HG03432 (cell line): ENCODE results near the gene DNA2.

Source experiments
- ATAC-seq: cut with Tn5 transposase; IDR thresholded peaks from one replicate; pipeline ENCODE4 v1.9.1; 2021; ENCODE audit warnings: mild to moderate bottlenecking, moderate library complexity; ENCODE audit not compliant: unreplicated experiment

DNA2 gene

DNA sequence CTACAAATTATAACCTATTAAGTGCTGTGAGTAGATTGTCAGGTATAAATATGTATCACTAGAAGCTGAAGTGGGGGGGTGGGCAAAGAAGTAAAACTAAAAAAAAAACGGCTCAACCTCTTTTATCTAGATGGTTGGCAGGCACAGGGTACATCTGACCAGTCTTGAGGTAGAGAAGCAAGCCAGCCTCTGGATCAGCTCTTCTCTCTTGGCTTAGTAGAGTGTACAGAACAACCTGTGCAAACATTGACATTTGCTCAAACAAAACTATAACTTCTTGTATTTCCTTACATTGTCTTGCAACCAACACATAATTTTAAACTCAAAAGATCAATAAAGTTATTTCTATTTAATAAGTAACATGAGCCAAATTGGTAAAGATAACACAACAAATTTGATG lies 25.6 kb downstream of the DNA2 start:
- no peak for ATAC-seq

- ATAC-seq, result no peak
These were observed 28.8 kb downstream of the DNA2 start for GRCh38 chr10:68442971-68443370.

DNA sequence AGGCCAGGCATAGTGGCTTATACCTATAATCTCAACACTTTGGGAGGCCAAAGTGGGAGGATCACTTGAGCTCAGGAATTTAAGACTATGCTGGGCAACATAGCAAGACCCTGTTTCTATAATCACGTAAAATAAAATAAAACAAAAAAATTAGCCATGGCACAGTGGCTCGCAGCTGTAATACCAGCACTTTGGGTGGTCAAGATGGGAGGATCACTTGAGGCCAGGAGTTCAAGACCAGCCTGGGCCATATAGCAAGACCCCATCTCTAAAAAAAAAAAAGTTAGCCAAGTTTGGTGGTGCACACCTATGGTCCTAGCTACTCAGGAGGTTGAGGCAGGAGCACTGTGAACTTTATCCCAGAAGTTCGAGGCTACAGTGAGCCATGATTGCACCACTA lies 30.9 kb downstream of the DNA2 start:
- no peak for ATAC-seq

- no peak for ATAC-seq
These were observed 36.0 kb downstream of the DNA2 start for GRCh38 chr10:68435803-68436202.

GRCh38 chr10:68434657-68435056 lies 37.1 kb downstream of the DNA2 start:
- no peak for ATAC-seq

DNA sequence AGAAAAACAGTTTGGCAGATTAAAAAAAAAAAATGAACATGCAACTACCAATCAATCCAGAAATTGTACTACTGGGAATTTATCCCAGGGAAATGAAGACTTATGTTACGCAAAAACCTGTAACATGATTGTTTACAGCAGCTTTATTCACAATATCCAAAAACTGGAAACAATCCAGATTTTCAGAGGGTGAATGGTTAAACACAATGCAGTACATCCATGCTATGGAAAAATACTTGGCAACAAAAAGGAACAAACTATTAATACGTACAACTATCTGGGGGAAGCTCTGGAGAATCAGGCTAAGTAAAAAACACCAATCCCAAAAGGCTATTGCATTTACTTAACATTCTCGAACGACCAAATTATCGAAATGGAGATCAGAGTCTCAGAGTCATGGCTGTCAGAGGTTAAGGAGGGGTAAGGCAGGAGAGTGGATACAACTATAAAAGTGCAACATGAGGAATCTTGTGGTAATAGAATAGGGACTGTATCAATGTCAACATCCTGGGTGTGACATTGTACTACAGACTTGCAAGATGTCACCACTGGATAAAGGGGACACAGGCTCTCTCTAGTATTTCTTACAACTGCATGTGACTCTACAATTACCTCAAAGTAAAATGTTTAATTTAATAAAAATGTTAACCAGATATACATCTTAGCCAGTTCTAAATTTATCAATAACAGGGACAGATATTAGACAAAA lies 43.2 kb downstream of the DNA2 start:
- no peak for ATAC-seq

- ATAC-seq, result no peak
These were observed 47.2 kb downstream of the DNA2 start for GRCh38 chr10:68424454-68425014.

GRCh38 chr10:68423522-68423921 lies 48.3 kb downstream of the DNA2 start:
- no peak for ATAC-seq

- no peak for ATAC-seq
These were observed 52.4 kb downstream of the DNA2 start for GRCh38 chr10:68419376-68419775.

GRCh38 chr10:68408898-68409518 lies 62.8 kb downstream of the DNA2 start:
- ATAC-seq, result no peak

DNA sequence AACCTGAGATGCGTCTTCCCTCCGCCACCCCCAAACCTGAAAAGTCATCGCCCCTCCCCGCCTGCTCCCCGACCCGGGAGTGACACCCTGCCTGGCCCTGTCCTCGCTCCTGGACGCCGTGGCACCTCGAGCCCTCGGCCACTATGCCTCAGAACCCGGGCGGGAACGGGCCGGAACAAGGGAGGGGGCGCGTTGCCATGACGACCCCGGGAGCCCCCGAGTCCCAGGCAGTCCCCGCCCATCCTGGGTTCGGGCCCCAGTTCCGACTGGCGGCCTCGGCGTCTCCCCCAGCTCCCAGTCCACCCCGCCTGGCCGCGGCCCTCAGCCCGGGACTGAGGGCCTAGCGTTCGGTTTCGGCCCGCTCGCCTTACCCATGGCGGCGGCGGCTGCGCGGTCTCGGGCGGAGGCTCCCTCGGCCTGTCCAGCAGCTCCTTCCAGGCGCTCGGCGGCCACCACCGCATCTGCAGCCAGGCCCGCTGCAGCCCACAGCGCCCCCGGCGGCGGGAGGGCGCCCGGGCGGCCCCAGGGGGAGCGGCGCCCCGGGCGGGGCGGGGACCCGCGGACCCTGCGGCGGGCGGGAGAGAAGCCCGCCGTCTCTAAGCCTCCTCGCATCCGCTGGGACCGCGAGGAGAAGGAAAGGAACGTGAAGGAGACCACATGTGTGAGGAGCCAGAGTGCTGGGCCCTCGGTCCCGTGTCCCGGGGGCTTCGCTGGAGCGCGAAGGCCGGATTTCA lies 64.8 kb downstream of the DNA2 start, which contains the start of gene RUFY2:
TSS of gene RUFY2 (minus strand) at position 463 of the 734 bp plus-strand sequence. CDS start at position 375, 88 bp downstream.
- ATAC-seq, result peak; percentile 97

GRCh38 chr10:68406111-68406814 lies 65.5 kb downstream of the DNA2 start:
- peak; percentile 53 for ATAC-seq

- no peak for ATAC-seq
These were observed 68.1 kb downstream of the DNA2 start for GRCh38 chr10:68403701-68404100.

GRCh38 chr10:68402276-68402675 lies 69.5 kb downstream of the DNA2 start:
- no peak for ATAC-seq

- no peak for ATAC-seq
These were observed 74.8 kb downstream of the DNA2 start for GRCh38 chr10:68397005-68397404.

DNA sequence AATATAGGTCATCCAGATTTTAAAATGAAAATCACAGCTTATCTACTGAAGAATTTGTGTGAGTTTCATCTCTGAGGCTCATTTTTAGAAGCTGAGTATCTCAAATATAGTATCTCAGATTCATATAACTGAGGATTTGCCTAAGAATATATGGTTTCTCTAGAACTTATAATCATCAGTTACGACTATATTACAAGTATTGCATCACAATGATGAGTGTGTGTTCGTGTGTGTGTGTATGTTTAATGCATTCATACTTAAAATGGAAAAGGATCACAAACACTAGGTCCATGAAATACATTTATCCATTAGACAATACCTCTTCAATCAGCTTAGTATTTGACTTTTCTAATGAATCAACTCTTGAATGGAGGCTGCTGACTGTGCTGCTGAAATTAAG lies 86.0 kb downstream of the DNA2 start:
- ATAC-seq, result no peak

GRCh38 chr10:68371604-68372003 lies 100.2 kb downstream of the DNA2 start:
- no peak for ATAC-seq

DNA sequence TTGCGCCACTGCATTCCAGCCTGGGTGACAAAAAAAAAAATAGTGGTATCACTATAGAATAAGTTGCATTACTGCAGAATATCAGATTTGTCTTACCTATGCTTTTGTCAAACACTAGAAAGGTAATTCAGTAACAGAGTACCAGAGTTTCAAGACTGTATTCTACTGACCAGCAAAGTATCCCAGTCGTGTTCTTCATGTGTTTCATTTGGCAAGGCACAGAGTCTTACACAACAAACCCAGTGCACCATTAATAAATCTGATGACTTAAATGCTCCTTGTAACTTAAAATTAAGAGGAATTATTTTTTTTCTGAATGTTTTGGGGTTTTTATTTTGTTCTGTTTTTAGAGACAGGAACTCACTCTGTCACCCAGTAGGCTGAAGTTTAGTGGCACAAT lies 104.7 kb downstream of the DNA2 start:
- no peak for ATAC-seq

DNA sequence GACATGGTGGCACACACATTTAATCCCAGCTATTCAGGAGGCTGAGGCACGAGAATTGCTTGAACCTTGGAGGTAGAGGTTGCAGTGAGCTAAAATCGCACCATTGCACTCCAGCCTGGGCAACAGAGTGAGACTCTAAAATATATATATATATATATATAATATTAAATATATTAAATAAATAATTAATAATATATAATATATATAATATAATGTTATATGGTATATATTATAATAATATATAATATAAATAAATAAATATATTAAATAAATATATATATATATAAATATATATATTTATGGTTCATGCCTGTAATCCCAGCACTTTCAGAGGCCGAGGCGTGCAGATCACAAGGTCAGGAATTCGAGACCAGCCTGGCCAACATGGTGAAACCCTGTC lies 105.2 kb downstream of the DNA2 start:
- no peak for ATAC-seq

DNA sequence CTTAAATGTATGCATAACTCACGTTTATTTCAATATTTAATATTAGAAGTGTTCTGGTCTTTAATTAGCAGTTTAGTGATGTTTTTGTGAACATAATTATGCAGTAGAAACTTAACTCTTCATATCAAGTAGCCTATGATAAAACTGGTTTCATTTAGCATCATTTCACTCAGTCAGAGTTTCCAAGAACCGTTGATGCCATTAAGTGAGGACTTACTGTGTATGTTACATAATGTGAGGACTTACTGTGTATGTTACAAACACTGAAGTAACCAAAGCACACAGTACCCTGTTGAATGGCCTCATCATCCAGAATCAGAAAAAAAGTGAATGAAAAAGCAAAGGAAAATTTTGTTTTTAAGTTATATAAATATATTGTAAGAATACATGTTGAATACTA lies 106.2 kb downstream of the DNA2 start:
- no peak for ATAC-seq
